ENCODE measurements around the gene PGAM5.
"Not testable (repeated sequence)": the region's sequence is repeated elsewhere in the genome, so short reads cannot be mapped to it uniquely, and the experiment has no call there.

PGAM5 gene

DNA sequence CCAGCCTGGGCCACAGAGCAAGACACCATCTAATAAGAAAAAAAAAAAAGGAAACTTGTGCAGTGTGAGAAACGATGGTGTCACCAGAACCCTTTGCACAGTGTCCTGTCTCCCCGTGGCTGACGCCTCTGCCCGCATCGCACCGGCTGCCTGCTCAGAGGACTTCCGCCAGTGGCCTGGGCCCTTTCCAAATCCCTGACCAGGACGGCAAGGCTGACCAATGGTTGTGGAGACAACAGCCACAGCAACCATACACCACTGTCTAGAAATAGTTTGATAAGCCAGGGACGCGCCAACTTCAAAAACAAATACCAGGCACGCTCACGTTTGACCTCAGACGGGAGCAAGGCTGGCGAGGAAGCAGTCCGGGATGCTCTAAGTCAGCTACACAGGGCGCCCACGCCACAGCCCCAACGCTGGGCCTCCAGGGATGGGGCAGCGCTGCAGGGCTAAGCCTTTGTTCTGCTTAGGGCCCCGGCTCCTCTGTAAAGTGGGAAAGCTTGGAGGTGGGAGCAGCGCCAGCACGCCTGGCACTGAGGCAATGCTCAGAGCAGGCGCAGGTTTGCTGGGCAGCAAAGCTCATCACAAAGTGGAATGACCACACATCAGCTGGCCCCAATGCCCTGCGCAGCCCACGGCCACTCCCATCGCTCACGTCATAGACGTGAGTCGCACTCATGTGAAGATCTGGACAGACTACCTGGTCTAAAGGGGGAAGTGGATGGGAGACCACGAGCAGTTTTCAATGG lies 12.5 kb downstream of the PGAM5 start:
- no peak for DNase-seq

DNA sequence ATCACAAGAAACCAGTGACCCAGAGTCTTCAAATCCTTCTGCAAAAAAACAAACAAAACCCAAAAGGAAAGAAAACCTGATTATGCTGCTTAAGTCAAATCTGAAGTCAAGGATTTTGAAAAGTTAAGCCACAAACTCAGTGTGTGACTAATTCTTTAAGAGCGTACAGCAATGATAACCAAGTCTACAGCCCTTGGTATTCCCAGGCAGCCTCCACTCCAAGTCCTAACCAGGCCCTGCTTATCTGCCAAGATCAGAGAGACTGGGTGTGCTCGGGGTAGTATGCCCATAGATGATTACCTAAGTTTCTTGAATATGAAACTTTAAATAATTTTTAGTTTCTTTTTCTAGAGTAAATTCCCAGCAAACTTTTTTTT lies 13.1 kb downstream of the PGAM5 start:
- DNase-seq = no peak

DNA sequence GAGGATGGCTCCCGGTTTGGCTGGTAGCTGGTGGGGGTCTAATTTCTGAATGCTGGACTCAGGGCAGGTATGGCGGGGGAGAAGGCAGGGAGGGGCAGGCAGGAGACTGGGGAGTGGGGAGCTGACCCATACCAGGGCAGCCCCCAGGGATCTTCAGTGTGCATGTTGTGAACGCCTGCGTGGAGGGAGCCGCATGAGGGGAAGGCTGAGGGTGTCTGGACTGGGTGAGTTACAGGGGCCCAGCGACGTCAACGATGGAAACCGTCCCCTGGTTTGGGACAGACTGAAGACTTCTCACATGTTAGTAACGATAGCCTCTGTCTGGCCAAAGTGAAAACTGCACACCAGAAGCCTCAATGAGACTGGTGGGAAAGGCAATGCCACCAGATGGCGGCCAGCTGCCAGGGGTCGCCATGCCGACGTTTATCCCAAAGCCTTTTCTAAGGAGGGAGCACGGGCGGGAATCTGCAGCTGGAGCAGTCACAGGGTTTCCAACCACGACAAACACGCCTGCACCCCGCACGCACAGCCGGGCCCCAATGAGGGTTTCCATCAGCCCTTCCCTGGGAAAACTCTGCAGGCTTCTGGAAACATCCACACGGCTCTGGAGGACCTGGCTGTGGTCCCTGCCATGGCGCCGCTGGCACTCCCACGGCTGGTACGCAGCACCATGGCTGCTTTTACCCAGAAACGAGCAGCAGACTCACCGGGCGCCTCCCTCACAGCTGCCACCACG lies 14.0 kb downstream of the PGAM5 start:
- no peak for DNase-seq

DNA sequence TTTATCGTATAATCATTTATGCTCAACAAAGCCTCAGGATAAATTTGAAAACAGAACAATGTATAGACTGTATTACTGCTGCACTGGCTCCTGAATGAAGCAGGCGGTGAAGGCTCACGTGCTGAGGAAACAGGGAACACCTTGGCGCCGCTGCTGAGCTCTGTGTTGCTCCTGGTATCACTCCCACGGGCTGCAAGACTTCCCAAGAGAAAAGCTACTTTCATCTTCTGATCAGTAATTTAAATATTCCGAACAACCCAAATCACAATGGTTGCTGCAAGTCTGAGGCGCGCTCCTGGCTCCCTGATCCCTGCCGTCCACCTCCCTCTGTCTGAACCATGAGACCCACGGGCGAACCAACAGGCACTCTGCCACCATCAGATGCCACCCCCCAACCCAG lies 15.7 kb downstream of the PGAM5 start:
- no peak for DNase-seq

DNA sequence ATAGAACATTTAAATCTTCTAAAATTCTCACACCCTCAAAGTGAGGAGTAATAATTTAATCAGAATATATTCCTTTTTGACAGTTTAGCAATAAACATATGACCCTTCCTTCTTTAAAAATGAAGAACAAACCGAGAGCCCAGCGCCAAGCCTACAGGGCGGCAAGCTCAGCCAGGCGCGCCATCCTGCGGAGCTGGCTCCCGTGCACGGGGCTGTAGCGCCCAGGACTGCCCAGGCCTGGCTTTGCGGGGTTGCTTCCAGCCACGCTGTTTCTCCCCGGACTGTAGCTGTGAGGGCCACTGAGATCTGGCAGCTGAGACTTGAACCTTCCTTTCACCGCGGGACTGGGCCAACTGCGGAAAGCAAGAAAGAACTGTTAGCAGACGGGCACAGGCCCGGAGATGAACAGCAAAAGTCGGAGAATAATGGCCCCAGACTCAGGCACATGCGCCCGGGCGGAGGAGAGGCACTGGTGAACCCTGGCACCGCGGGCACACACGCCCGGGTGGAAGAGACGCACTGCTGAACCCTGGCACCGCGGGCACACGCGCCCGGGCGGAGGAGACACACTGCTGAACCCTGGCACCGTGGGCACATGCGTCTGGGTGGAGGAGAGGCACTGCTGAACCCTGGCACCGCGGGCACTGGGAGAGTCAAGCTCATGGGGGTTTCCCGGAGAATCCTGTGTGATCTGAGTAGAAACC lies 16.6 kb downstream of the PGAM5 start:
- DNase-seq = no peak

DNA sequence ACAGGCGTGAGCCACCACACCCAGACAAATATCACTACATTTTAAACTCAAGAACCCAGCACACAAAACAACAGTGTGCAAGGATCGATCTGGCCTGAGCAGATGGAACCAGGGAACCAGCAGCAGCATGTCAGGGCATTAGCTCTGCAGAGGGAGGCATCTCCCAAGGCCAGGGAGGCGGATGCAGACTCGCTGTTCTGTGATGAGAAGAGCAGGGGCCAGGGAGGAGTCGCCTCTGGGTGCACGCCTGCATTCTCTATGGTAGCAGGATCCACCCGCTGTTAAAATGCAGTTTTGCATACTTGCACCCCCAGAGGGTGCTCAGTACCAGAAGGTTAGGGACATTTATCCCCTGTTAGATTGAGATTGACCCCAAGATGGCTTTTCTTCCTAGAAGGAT lies 17.9 kb downstream of the PGAM5 start:
- DNase-seq = no peak

DNA sequence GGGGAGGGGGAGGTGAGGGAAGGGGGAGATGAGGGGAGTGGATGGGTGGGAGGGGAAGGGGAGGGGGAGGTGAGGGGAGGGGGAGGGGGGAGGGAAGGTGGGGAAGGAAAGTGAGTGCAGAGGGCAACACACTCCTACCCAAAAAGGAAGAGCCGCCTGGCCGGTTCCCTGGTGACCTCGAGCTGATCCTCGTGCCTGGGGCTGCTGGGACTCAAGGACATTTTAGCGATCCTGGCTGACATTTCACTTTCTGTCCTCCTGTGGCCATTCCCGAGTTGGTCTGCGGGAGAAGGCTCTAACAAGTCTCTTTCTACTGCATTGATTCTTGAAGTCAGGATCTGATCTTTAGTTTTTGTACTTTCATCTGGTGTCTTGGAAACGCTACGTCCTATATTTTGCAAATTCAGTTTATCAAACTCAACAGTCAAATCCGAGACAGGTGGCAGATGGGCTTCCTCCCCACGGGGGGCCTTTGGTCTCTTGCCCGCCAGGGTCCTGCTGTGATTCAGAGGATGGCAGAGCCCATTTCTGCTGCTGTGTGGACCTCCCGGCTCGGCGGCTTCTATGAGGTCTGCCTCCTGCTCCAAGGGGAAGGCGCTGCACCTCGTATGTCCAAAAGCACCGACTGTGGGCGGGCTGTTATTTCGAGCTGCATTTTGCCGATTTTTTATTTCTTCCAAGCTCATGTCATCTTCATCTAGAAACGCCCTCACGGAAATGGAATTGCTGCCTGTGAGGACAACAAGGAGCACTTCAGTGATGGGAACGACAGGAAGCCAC lies 19.1 kb downstream of the PGAM5 start:
- DNase-seq = no peak

DNA sequence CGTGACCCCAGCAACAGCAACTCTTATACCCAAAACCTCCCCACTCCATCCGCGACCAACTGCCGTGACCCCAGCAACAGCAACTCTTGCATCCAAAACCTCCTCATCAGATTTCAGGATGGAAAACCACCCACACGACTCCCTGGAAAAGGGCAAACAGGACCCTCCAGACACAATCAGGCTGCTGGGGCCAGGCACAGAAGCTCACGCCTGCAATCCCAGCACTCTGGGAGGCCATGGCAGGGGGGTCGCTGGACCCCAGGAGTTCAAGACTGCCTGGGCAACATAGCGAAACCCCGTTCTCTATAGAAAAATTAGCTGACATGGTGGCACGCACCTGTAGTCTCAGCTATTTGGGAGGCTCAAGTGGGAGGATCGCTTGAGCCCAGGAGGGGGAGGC lies 19.7 kb downstream of the PGAM5 start:
- no peak for DNase-seq

DNA sequence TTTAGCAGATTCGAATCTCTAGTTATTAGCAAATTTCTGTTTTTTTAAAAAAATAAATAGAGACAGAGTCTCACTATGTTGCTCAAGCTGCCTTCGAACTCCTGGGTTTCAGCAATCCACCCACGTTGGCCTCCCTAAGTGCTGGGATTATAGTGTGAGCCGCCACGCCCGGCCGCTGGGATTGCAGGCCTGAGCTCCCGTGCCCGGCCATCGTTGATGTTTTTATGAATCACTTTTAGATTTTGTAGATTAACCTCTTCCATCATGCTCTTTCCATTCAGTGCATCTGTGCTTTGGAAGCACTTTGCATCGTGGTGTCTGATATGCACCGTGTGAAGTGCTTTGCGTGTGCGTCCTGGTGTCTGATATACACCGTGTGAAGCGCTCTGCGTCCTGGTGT lies 20.9 kb downstream of the PGAM5 start:
- DNase-seq = no peak

DNA sequence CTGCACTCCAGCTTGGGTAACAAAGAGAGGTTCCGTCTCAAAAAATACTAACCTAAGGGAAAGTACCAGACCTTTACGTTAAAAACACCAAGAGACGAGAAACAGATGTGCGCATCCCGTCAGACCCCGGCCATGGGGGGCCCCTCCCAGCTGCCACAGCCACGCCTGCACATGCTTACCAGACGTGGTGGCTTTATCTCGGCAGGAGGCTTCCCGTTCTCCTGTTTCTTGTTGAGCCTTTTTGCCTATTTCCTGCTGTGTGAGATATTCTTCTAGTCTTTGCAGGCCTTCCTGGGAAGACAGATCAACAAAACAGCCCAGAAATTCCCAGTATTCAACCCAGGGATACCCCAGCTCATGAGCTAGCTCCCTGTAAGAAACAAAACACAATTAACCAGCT lies 23.6 kb downstream of the PGAM5 start:
- no peak for DNase-seq

DNA sequence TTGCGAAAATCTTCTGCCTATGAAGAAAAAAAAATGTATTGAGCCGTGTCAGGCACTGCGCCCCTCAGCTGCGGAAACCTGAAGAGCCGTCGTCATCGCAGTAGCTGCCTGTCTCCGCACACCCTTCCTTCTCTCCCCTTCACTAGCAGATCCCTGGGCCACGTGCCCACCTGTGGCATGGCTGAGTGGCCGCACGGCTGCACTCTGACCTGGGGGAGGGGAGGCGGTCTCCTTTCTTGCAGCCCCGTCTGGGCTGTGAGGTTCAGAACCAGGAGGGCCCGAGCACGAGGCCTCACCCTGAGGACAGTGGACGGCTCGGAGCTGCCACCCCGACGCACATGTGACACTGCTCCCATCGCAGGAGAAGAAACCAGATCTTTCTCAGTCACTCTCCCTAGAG lies 24.9 kb downstream of the PGAM5 start:
- no peak for DNase-seq

DNA sequence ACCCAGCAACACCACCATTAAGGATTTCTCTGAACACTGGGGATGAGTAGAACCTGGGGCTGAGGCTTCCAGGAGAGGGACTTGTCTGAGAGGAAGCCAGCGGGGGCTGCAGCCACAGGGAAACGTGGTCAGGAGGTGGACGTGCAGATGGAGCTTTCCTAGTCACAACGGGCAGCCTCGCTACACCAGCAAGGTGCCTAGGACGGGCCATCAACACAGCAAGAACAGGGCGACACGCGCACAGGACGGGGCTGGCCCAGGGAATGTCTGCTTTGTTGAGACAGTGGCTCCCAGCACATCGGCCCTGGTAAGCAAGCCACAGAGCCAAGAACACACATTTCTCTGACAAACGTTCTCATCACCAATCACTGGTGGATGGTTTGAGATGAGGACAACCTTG lies 25.7 kb downstream of the PGAM5 start:
- no peak for DNase-seq

DNA sequence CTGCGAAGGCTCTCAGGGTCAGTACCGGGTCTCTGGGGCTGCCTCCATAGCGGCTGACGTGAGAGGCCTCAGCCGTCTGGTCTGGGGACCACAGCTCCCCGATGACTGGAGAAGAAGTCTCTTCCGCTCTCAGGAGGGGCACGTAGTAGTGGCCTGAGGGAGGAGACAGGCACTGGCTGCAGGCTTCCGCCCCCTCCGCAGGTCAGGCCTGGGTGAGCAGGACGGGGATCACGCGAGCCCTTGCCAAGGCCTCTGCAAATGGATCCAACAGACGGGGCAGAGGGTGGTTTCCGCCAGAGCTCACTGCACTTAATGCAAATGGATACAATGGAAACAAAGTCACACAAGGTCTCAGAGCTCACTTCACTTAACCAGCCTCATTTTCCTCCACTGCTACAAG lies 26.3 kb downstream of the PGAM5 start:
- no peak for DNase-seq

DNA sequence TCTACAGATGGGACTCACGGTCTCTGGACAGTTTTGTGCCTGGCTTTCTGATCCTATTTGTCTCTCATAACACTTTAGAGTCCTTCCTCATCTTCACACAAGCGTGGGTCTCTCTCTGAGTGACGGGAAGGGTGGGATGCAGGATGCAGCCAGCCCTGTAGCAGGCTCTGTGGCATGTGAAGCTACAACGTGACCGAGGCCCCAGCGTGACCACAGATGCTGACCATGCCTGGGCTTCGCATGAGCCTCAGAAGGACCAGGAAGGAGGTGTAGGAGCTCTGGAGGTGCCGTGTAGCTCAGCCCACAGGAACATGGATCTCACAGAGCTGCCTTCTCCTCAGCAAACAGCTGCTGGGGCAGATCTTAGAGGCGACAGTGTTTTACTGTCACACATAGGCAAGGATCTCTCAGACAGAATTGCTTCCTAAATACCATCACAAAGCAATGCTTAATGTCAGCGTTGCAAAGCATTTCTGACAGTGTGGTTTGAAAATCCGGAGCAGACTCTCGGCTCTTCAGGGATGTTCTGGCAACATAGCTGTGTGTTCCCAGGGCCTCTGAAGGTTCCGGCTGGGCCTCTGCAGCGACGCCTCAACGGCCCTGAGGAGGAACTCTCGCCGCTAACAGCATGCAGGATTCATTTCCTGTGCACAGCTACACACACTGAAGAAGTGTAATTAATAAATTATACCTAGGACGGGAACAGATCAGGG lies 29.1 kb downstream of the PGAM5 start:
- no peak for DNase-seq

DNA sequence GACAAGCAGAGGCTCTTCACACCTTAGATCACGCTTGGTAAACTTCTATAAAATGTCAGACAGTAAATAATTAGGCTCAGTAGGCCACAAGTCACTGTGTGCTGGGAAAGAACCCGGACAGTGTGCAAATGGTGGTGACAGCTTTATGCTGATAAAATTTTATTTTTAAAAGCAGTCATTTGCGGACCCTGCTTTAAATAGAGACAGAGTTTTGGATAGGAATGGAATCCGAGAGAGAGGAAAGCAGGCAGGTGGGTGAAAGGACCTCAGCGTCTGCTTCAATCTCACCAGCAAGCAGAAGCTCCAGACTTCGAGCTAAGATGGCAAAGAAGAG lies 29.6 kb downstream of the PGAM5 start:
- DNase-seq = no peak

DNA sequence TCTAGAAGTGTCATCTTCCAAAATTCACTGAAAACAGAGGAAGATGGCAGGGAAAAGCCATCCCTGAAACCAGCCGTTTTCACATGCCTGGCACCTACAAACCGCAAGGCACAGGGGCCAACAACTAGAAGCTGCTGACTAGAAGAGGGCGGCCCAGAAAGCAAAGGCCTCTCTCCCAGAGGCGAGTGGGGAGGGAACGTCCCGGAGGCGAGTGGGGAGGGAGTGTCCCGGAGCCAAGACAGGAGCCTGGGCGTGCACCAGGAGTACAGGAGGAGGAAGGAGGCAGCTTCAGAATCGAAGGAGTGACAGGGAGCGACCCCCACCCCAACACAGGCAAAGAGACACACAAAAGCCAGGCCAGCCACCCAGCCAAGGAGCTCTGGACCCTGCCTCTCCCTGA lies 30.0 kb downstream of the PGAM5 start:
- DNase-seq = no peak

DNA sequence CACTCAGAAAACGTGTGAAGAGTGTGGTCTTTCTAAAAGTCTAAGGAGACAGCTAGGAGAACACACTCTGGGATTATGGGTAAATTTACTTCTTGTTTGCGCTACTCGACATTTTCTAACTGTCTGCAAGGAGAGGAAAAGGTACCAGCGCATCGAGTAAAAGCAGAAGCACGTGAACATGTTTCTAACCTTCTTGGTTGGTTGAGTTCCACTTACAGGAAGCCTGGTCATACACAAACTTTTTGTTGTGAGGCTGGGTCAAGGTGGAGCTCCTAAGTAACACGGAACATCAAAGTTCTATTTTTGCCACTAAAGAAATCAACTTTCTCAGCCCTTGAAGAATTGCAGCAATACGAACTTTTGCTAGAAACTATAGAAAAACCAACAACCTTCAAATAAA lies 31.0 kb downstream of the PGAM5 start:
- DNase-seq = no peak

DNA sequence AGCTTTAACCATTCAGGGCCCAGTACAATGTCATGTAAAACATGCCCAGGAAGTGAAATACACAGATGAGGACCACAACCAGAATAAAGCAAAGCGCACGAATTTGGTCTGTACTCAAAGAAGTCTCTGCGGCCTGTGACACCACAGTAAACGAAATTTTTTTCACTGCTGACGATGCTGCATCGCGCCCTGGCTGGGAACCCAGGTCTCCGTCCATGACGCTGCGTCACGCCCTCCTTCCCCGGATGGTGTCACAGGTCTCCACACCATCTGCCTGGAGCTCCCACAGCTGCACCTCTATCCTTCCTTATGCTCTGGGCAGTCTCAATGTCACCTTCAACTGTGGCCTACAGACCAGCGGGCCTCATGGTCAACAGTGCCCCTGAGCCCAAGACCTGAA lies 33.2 kb downstream of the PGAM5 start:
- DNase-seq = no peak

DNA sequence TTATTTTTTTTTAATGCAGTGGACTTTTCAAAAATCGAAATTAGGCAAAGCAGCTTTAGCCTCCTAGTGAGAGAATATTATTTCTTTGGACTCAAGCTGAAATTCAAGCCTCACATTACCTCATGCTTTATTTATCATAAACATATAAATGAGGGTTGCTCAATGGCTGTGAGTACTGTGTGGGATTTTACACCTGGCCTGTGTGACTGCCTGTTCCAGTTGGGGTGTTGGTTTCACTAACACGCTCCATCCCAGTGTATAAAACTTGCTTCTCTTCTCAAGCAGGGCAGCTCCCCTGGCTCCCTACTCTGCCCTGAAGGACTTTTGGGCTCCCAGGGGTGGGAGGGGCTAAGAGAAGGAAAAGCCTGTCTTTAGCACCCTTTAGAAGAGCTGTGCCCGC lies 36.0 kb downstream of the PGAM5 start:
- DNase-seq = no peak

DNA sequence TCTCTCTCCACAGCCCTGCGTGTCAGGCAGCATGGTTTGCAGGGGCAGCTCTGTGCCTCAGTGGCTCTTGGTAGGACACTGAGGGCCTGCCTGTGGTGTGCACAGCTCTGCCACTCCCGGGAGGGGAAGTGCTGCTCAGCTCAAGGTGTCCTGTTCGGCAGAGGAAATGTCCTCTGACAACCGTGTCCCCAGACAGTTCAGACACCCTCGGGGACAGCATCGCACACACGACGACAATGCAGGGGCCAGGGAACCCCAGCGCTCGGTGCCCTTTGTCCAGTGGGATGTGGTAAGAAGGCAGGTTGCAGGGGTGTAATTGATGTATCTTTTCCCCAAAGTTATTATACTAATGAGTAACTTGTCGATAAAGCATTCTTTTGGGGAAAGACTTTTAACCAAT lies 36.8 kb downstream of the PGAM5 start:
- DNase-seq = no peak

DNA sequence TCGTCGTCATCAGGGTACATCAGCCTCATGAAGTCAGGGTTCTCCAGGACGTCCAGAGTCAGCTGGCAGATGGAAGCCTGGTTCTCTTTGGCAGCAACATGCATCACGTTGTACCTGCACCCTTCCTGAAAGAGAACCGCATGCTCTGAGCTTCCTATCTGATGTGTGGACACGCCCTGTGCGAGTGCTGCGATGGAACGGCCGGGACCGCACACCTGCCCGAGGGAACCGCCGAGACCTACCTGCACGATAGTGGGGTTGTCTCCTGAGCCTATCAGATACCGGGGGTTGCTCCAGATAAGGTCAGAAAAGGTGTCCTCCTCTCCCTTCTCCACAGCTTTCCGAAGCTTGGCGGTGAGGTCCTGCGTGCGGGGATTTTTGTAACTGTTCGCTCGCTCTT lies 37.3 kb downstream of the PGAM5 start:
- no peak for DNase-seq

DNA sequence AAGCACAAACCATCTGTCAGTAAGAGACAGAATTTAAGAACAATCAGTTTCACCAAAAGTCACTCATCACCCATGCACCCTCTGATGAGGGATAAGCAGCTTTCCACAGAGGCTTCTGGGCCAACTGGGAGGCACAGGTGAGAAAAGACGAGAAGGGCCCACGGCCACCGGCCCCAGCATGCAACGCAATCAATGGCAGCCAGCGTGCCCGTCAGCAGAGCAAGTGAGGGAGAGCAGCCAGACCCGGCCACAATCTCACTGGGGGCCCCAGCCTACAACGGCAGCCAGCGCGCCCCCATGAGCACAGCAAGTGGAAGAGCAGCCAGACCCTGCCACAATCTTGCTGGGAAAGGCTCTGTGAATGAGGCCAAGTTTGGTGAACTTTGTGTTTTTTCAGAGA lies 37.7 kb downstream of the PGAM5 start:
- DNase-seq = no peak

DNA sequence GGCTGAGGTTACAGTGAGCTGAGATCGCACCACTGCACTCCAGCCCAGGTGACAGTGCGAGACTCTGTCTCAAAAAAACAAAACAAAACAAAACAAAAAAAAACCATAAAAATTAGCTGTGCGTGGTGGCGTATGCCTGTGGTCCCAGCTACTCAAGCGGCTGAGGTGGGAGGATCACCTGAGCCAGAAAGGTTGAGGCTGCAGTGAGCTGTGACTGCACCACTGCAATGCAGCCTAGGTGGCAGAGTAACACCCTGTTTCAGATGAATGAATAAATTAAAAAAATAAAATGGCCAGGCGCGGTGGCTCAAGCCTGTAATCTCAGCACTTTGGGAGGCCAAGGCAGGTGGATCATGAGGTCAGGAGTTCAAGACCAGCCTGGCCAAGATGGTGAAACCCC lies 43.0 kb downstream of the PGAM5 start:
- not testable (repeated sequence) for DNase-seq
